HG02798 (cell line): ENCODE data around the gene MACROD2.

Experiments
- ATAC-seq: cut with Tn5 transposase; IDR thresholded peaks from one replicate; pipeline ENCODE4 v1.9.1; 2021; ENCODE audit warnings: mild to moderate bottlenecking; ENCODE audit not compliant: unreplicated experiment, poor library complexity

Gene MACROD2

GRCh38 chr20:15072316-15072715 is 1077.0 kb downstream of the MACROD2 start:
- no peak for ATAC-seq

- no peak for ATAC-seq
Observed at GRCh38 chr20:15075586-15075985, 1080.3 kb downstream of the MACROD2 start.

GRCh38 chr20:15076785-15077184 is 1081.5 kb downstream of the MACROD2 start:
- ATAC-seq = no peak

- no peak for ATAC-seq
Observed at GRCh38 chr20:15077733-15078250, 1082.5 kb downstream of the MACROD2 start.

GRCh38 chr20:15079594-15080340 is 1084.5 kb downstream of the MACROD2 start:
- no peak for ATAC-seq

GRCh38 chr20:15081261-15081660 is 1085.9 kb downstream of the MACROD2 start:
- no peak for ATAC-seq

- no peak for ATAC-seq
Observed at GRCh38 chr20:15091421-15092037, 1096.2 kb downstream of the MACROD2 start.

GRCh38 chr20:15098351-15098750 is 1103.0 kb downstream of the MACROD2 start:
- ATAC-seq = no peak

GRCh38 chr20:15099130-15099529 is 1103.8 kb downstream of the MACROD2 start:
- no peak for ATAC-seq

- no peak for ATAC-seq
Observed at GRCh38 chr20:15100506-15101160, 1105.3 kb downstream of the MACROD2 start.

GRCh38 chr20:15107931-15108330 is 1112.6 kb downstream of the MACROD2 start:
- no peak for ATAC-seq

GRCh38 chr20:15109494-15109893 is 1114.2 kb downstream of the MACROD2 start:
- no peak for ATAC-seq

- no peak for ATAC-seq
Observed at GRCh38 chr20:15111654-15112053, 1116.3 kb downstream of the MACROD2 start.

- ATAC-seq = no peak
Observed at GRCh38 chr20:15113144-15113773, 1117.9 kb downstream of the MACROD2 start.

- no peak for ATAC-seq
Observed at GRCh38 chr20:15119852-15120487, 1124.7 kb downstream of the MACROD2 start.

- ATAC-seq = no peak
Observed at GRCh38 chr20:15122613-15123012, 1127.3 kb downstream of the MACROD2 start.

GRCh38 chr20:15131176-15131575 is 1135.9 kb downstream of the MACROD2 start:
- no peak for ATAC-seq

GRCh38 chr20:15138548-15139126 is 1143.3 kb downstream of the MACROD2 start:
- no peak for ATAC-seq

GRCh38 chr20:15139522-15139921 is 1144.2 kb downstream of the MACROD2 start:
- no peak for ATAC-seq

GRCh38 chr20:15140286-15140685 is 1145.0 kb downstream of the MACROD2 start:
- no peak for ATAC-seq
